ENCODE data around the gene SYTL1.
A peak's percentile ranks its signal among the peaks of the same experiment; 100 is the strongest.

Gene SYTL1

GRCh38 chr1:27364696-27365371 is 23.0 kb downstream of the SYTL1 start:
- no peak for DNase-seq (ENCODE audit: low spot score)

GRCh38 chr1:27365372-27366112 is 23.7 kb downstream of the SYTL1 start:
- DNase-seq (ENCODE audit: low spot score): peak; percentile 87

- DNase-seq (ENCODE audit: low spot score): peak; percentile 60
Measured at GRCh38 chr1:27366113-27366410, 24.2 kb downstream of the SYTL1 start.

GRCh38 chr1:27366411-27367159 is 24.8 kb downstream of the SYTL1 start, which contains the start of gene MAP3K6:
Gene MAP3K6 (minus strand): TSS chr1:27366961. CDS start chr1:27366597, 364 bp downstream.
- DNase-seq (ENCODE audit: low spot score): peak; percentile 82

- DNase-seq (ENCODE audit: low spot score): no peak
Measured at GRCh38 chr1:27367160-27367650, 25.4 kb downstream of the SYTL1 start.

GRCh38 chr1:27368869-27369582 is 27.2 kb downstream of the SYTL1 start:
- no peak for DNase-seq (ENCODE audit: low spot score)

GRCh38 chr1:27372022-27372807 is 30.4 kb downstream of the SYTL1 start:
- no peak for DNase-seq (ENCODE audit: low spot score)

GRCh38 chr1:27372808-27373690 is 31.2 kb downstream of the SYTL1 start:
- no peak for DNase-seq (ENCODE audit: low spot score)

GRCh38 chr1:27374362-27375086 is 32.7 kb downstream of the SYTL1 start, which contains the start of gene FCN3:
Gene FCN3 (minus strand): TSS chr1:27374824. CDS start chr1:27374818, 6 bp downstream.
- no peak for DNase-seq (ENCODE audit: low spot score)

- no peak for DNase-seq (ENCODE audit: low spot score)
Measured at GRCh38 chr1:27377760-27378495, 36.1 kb downstream of the SYTL1 start.

- no peak for DNase-seq (ENCODE audit: low spot score)
Measured at GRCh38 chr1:27379564-27380122, 37.8 kb downstream of the SYTL1 start.

- no peak for DNase-seq (ENCODE audit: low spot score)
Measured at GRCh38 chr1:27380224-27380623, 38.4 kb downstream of the SYTL1 start.

- DNase-seq (ENCODE audit: low spot score): no peak
Measured at GRCh38 chr1:27380766-27381733, 39.2 kb downstream of the SYTL1 start.

GRCh38 chr1:27381969-27382762 is 40.3 kb downstream of the SYTL1 start:
- no peak for DNase-seq (ENCODE audit: low spot score)

GRCh38 chr1:27383039-27383605 is 41.3 kb downstream of the SYTL1 start, which contains the start of gene CD164L2:
Gene CD164L2 (minus strand): TSS chr1:27383333. CDS start chr1:27383239, 94 bp downstream.
- DNase-seq (ENCODE audit: low spot score): peak; percentile 68

GRCh38 chr1:27383661-27384060 is 41.8 kb downstream of the SYTL1 start:
- no peak for DNase-seq (ENCODE audit: low spot score)
